ENCODE data around the gene BRIP1.

GRCh38 chr17:61683466-61683865 is 179.9 kb downstream of the BRIP1 start:
- TF ChIP-seq, protein P1, sequence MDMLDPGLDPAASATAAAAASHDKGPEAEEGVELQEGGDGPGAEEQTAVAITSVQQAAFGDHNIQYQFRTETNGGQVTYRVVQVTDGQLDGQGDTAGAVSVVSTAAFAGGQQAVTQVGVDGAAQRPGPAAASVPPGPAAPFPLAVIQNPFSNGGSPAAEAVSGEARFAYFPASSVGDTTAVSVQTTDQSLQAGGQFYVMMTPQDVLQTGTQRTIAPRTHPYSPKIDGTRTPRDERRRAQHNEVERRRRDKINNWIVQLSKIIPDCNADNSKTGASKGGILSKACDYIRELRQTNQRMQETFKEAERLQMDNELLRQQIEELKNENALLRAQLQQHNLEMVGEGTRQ (CRISPR knock-in tag; IDR thresholded peaks at IDR 0.05): no peak
- no peak for TF ChIP-seq ESRRA (CRISPR knock-in tag; IDR thresholded peaks at IDR 0.05; ENCODE audit: borderline replicate concordance)
- no peak for TF ChIP-seq NR2C2 (CRISPR knock-in tag; IDR thresholded peaks at IDR 0.05)
- no peak for TF ChIP-seq PREB (CRISPR knock-in tag; IDR thresholded peaks at IDR 0.05; ENCODE audit: borderline replicate concordance)
- TF ChIP-seq, protein P2, sequence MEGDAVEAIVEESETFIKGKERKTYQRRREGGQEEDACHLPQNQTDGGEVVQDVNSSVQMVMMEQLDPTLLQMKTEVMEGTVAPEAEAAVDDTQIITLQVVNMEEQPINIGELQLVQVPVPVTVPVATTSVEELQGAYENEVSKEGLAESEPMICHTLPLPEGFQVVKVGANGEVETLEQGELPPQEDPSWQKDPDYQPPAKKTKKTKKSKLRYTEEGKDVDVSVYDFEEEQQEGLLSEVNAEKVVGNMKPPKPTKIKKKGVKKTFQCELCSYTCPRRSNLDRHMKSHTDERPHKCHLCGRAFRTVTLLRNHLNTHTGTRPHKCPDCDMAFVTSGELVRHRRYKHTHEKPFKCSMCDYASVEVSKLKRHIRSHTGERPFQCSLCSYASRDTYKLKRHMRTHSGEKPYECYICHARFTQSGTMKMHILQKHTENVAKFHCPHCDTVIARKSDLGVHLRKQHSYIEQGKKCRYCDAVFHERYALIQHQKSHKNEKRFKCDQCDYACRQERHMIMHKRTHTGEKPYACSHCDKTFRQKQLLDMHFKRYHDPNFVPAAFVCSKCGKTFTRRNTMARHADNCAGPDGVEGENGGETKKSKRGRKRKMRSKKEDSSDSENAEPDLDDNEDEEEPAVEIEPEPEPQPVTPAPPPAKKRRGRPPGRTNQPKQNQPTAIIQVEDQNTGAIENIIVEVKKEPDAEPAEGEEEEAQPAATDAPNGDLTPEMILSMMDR (IDR thresholded peaks at IDR 0.05): no peak
